EH (cell line): ENCODE results near the gene NOS1.

Experiments
- DNase-seq: peaks from one replicate; pipeline ENCODE4 v3.0.0-alpha.2; 2015; ENCODE audit warnings: low read depth

The NOS1 gene

DNA sequence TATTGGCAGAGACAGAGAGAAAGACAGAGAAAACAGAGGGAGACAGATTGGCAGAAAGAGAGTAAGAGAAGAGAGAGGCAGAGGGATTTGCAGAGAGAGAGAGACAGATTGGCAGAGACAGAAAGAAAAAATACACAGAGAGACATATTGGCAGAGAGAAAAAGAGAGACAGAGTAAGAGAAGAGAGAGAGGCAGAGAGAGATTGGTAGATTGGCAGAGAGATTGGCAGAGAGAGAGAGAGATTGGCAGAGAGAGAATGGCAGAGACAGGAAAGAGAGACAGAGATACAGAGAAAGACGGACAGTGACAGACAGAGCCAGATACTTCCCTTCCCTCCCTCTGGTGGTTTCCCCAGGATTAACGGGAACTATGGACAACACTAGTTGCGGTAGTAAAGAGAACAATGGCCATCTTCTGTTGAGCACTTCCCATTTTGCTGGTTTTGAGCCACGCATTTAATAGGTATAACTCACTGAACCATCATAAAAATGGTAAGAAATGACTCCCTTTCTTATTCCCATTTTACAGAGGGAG is 2.6 kb upstream of the NOS1 start:
- no peak for DNase-seq

DNA sequence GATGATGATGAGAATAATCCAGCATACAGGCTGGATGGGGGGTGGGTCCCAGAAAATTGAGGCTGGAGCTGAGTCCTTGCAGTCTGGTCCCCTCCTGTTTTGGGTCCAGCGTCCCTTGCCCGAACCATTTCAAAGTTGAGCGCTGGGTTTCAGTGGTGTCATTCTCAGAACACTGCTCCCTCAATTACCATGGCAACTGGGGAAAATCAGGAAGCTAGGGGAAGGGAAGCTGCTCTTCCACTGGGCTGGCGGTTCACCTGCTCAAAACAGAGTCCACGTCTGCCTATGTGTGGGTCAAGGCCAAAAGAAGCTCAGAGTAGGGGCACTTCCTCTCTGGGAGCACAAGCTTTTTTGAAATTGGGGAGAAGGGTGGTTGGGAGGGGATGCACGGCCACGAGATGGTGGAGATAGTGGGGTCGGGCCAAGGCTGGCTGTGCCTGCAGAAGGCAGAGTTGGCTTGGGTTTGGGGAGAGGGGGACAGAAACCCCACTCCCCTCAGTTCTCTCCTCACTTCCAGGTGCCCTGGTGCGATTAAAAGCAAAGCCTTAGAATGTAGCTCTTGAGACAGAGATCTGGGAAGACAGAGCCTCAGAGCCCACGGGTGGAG is 1.7 kb upstream of the NOS1 start:
- no peak for DNase-seq

DNA sequence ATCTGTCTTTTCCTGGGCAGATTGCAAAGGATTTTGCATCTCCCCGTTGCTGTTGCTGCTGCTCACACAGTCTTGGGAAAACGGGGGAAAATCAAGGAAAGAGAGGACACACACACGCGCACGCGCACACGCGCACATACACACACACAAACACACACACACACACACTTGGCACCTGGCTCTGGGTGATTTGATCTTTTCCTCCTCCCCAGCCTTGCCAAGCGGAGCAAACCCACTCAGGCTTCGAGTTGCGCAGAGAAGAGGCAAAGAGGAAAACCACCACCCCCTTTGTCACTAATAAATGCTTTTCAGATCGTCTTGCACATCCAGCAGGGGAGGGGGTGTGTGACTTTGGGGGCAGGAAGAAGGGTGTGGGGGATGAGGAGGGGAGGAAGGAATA is 965 bp upstream of the NOS1 start:
- DNase-seq, result no peak

DNA sequence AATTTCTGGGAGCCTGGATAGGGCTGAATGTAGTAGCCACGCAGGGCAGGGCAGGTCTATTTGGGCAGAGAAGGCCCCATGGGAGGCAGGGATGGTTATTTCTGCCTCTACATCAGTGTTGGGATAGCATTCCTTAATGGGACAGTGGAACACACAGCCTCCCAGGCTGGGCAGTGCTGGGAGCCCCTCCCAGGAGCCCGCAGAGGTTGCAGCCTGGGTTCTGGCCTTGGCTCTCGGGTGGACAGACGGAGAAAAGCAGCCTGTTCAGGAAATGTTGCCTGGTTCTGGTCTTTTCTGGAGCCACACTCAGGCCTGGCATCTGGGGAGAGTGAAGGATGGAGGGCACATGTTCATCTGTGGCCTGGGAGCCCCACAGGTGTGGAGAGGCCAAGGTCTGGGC is 479 bp upstream of the NOS1 start:
- DNase-seq, result no peak

DNA sequence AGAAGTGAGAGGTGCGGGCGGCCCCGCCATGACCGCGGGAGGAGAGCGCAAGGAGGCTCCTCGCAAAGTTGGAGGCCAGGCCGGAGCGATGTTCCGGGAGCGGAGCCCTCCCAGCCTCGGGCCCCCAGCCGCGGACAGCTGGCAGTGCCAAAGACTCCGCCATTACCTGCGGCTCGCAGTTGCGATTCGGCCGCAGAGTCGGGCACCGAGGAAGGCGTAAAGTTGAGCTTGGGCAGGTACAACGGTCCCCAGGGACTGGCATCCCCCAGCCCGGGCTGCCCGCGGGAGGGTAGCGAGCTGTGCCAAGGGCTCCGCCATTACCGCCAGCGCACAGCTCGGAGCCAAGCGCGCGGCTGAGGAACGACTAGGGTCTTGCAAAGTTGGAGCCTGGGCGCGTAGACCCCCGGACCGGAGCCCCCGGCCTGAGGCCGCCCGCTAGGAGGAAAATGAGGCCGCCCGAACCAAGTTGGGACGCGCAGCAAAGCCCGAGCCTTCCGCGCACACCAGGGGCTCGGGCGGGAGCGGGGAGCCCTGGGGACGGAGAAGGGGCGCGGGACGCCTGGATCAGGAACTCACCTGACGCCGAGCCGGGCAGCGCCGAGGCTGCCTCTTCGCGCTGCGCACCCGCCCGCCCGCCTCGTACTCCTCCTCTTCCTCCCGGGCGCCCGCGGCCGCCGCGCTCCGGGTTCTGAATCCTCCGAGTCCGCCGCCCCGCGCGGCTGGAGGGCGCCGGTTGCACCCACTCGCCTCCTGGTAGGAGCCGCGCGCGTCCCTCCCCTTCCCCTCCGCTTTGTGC is 677 bp downstream of the NOS1 start:
- no peak for DNase-seq

DNA sequence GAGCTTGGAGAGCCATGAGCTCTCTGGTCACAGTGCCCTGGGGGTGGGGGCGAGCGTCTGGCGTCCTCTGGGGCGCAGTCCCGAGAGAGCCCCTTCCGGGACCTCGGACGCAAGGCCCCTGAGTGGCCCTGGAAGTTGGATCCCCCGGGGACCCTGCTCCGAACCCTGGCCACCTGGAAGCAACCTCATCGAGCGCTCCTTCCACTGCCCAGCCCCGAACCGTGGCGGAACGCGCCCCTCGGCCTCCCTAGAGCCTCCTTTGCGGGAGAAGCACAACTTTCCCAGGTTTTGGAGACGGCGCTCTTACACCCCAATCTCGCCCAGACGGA is 1.2 kb downstream of the NOS1 start:
- no peak for DNase-seq

DNA sequence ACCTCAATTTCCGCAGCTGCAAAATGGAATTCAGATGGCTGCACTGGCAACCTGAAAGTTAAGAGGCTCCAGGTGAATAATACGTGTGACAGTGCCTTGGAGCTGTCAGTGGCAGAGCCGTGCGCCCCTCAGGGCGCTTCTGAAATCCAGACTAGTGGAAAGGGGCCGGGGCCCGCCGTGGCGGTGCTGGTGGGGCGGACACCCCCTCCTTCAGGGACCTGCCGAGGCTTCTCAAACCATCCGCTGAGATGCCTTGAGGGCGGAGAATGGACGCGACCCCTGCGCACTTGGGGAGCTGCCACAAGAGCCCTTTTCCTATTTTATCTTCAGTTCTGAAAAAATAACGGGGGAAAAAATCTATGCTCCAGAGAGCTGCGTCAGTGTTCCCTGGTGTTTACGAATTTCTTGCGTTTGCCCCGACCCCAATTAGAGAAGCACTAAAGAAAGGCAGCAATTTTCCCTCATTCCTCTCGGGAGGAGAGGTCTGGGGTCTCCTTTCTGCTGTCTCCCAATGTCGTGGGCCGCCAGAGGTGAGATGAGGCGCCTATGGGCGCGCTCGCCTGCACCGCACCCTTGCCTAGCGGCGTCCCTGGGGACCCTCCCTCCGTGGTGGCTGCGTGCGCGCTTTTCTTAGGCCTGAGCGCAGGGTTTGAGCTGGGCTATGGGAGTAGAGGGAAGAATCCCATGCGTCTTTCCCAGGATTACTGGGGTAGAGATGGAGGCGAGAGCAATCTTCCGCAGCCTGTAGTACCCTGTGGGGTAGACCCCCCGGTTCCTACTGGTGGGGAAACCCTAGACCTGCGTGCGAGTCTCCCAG is 2.2 kb downstream of the NOS1 start:
- DNase-seq, result no peak

DNA sequence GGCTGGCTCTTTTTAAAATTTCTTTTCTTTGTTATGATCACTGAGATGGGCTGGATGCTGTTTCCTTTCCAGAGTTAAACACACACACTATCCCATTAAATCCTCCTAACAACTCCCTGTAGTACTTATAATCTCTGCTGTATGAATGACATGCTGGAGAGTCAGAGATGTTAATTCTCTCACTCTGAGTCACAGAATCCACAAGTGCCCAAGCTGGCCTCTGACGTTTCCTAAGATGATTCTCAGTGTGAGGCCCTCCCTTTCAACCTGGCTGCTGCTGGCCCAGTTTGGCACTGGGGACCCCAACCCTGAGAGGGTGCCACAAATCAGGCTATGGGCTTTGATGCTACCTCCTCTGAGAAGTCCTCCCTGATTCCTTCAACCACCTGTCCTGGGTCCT is 5.4 kb downstream of the NOS1 start:
- DNase-seq, result no peak

DNA sequence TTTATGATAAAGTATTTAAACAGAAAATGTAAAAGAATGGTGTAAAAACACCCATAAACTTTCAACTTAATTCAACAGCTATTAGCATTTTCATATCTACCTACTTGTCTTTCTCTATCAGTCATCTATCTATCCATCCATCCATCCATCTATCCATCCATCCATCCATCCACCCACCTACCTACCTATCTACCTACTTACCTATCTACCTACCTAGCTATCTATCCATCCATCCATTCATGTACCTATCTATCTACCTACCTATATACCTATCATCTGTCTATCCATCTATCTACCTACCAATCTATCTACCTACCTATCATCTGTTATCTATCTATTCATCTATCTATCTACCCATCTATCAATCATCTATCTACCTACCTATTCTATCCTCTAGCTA is 8.5 kb downstream of the NOS1 start:
- DNase-seq, result no peak

DNA sequence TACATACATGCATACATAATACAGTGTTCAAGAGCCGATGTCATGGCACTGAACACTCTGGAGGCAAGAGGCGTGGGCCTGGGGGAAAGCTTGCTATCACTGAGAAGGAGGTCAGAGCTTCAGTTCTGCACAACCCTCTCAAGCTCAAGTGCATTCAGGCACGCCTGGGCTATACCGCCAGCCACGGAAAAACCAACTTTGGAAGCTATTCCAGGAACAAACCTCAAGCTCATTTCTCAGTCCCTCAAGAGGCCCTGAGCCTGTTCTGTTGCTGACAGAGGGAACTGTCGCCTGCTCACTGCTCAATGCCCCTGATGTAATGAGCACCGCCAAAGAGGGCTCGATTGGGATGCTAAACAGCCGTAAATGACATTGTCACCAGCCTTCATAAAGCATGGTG is 9.2 kb downstream of the NOS1 start:
- no peak for DNase-seq

DNA sequence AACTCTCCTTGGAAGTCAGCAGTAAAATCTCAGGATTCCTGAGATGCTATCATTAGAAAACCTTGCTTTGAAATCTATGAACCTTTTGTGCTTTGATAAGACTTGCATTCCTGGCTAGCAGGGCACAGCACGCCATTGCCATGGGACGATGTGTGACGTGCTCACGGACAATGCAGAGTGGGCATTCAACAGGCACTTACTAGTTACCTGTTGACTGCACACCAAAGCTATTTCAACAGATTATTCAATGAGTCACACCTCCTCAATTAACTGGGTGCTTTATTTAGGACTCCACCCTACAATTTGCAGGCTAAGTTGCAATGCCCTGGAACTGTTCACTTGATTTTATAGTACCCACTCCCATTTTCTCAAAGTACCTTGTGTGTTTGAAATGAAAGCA is 11.3 kb downstream of the NOS1 start:
- no peak for DNase-seq

DNA sequence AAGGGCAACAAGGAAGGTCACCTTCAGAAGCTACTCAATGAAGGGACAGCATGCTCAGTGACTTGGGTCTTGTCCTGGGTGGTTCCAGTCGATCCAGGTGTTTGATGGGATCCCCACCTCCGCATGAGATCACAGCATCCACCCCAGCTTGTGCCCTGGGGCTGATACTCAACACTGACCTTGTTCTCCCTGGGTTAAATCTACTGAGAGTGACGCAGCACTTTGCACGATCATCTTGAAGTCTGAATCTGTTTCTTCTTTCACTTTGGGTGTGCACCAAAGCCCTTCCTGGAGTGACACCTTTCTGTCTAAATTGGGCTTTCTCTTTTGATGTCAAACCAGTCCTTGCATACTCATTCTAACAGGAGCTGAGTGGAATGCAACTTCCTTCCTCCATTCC is 13.8 kb downstream of the NOS1 start:
- DNase-seq, result no peak

DNA sequence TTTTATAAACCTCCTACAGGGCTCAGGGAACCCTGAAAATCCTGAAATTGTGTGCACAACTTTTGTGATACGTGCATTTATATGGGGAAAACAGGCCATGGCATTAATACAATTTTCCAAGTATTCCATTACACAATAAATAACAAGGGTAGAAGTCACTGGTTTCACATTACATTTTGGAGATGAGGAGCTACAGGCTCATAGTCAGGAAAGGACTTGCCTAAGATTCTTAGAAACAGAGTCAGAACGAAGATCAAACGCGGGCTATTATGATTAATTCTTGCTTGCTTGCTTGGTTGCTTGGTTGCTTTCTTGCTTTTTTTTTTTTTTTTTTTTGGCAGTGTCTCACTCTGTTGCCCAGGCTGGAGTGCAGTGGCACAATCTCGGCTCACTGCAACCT is 16.7 kb downstream of the NOS1 start:
- no peak for DNase-seq

DNA sequence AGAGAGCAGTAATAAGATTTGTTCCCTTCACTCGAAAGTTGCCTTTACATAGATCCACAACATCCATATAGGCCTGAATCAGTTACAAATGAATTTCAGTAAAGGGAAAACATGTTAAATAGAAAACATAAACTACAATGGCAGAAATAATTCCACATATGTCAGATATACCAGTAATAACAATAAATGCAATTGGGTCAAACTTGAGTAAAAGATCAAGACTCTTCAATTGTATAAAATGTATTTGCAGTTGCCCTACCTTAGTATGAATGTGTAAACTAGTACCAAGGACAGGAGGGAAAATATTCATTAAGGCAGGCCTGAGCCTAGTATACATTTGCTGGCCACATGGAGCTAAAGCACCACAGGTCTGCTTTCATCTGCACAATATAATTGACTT is 17.6 kb downstream of the NOS1 start:
- DNase-seq, result no peak

DNA sequence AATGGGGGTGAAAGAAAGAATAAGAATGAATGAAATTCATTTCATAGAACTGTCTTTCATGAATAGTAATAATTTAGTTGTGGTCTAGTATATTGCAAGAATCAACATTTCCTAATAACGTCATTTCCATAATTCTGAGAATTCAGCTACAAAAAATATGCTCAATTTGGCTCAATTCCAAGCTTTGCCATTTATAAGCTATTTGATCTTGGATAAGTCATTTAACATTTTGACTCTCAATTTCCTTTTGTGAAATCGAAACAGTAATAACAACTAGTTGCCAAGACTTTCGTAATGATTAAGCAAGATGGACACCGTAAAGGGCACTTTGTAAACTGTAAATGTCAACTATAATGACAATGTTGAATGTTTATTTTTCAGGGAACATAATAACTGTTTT is 18.1 kb downstream of the NOS1 start:
- DNase-seq, result no peak

DNA sequence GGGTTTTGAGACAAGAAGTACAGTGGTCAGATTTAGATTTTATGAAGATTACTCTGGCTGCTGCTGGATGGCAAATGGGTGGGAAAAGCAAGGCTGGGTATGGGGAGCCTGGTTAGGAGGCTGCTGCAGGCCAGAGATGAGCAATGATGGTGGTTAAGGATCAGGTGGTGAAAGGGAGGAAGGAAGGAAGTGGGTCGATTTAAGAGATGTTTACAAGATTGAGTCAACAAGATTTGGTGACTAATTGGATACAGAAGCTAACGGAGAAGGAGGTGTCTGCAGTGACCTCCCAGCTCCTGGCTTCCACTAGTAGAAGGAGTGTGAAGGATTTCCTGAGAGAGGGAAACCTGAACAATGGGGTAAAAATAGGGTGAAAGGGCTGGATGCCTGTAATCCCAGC is 18.7 kb downstream of the NOS1 start:
- DNase-seq, result no peak

DNA sequence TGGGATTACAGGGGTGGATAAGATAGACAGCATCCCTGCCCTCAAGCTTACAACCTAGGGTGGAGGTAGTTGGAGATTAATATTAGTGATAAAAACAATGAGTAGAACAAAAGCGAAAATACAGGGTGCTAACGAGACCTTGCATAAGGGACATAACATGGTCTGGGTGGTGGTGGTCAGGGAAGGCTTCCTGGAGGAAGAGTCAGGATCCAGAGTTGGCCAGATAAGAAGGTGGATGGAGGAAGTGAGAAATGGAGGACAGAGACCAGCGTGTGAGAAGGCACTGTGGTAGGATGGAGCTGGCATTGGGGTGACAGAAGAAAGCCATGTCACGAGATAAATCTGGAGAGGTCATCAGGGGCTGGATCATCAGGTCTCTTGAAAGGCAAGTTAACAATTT is 19.2 kb downstream of the NOS1 start:
- no peak for DNase-seq

DNA sequence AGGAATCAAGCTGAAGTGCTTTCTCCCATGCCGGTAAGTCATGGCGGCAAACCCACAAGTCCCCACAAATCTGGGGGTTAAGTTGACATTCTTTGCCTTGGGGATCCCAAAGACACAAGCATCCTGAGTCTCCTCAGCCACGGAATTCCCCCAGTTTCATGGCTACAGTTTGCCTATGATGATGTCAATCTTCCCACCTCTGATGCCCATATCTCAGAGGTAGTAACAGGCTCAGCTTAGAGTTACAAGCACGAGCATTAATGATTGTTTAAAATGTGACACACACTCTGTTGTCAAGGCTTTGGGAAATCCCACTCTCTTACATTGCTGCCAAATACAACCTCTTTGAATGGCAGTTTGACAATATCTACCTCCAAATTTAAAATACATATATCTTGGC is 22.3 kb downstream of the NOS1 start:
- no peak for DNase-seq

DNA sequence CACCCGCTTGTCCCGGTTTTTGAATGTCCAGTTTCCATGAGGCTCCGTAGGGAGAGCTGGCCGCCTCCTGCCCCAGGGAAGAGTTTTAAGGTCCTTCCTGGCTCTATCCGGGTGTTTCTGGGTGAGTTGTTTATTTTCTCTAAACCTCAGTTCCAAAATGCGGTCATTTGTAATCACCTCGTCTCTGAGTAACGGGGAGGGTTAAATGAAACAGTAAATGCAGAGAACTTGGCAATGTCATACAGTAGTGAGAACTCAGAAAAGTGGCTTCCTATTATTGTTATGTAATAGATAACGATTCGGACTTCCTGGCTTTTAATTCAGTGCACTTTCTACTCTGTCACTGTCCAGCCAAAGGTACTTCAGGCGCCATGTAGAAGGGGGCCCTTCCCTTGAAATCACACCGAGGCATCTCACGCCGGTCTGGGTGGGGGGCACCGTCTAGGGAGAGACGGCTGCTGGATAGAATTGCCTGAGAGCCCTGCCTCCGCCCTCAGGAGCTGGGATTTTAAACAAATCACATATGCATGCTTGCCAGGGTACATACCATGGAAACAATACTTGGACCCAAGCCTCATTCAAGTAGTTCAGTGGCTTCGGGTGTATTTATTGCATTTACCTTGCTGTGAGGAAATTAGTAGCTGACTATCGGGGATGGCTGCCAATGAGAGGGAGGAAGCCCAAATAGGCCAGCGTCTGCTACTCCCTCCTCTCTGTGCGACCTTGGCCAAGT is 26.4 kb downstream of the NOS1 start:
- peak; percentile 2 for DNase-seq

DNA sequence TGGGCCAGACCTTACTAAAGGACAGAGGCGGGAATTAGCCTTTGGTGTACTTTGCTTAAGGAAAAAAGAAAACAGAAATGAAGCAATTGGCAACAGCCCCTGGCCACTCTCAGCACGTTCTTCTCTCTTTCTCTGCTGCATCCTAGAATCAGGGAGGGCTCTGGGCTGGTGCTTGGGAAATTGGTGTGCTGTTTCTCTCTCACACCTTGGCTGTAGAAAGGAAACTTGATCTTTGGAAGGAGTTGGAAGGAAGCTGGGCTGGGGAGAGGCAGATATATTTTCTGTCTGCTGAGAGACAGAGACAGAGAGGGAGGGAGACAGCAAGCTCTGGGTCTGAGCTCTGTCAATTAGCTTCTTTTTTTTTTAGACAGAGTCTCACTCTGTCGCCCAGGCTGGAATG is 27.4 kb downstream of the NOS1 start:
- no peak for DNase-seq

DNA sequence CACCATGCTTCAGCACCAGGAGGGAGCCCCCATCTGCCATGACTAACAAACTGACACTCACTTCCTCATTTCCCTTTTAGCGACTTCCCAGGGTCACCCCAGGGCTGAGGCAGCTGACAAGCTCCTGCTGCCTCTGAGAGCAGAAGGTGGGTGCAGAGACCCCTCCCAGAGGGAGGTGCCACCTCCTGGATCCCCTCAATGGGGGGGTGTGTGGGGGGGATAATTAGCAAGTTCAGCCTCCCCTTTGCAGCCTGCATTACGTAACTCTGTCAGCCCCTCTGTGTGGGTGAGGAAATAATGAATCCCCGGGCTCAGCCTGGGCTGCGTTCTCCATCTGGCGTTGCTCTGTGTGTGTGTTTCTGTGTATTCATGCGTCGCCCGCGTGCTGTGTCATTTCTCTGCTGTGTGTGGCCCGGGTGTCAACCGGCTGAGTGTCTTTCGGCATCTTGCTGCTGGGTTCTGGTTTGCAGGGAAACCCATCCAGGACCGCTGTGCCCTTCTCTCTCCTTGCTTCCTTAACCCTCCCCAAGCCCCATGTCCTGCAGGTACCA is 28.0 kb downstream of the NOS1 start:
- DNase-seq, result no peak

DNA sequence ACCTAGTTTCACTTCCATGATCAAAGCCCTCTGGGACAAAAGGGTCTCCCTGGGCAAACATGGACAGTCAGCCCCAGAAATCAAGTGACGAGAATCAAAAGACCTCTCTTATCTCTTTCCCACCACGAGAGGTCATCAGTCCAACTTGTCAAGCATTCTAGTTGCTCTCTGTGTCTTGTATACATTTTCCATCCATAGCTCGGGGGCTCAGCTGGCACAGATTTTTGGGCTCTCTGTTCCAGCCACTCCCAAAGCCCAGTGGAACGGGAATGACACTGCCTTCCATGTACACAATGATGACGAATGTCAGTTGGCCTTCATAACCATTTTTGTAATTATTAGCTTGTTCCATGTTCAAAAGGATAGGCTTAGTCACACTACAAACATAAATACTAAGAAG is 29.7 kb downstream of the NOS1 start:
- no peak for DNase-seq
